Measurements from ENCODE around the gene PPP1CA.

Gene PPP1CA

GRCh38 chr11:67366961-67367760 lies 34.5 kb downstream of the PPP1CA start:
- H3K4me1 ChIP-seq (ENCODE audit: control insufficient read depth, low read depth, low read length) = peaks cover 17% of the 10 kb centered on the region
- peaks cover 43% of the 10 kb centered on the region for H3K27me3 ChIP-seq (ENCODE audit: control insufficient read depth, insufficient read depth, low read length)
- H3K9ac ChIP-seq (ENCODE audit: low read length) = no peak overlapping the region
- H3K27ac ChIP-seq (ENCODE audit: low read length) = no peak overlapping the region
- H3K4me3 ChIP-seq (ENCODE audit: low read length) = no peak overlapping the region
- no peaks in the 10 kb centered on the region for H3K36me3 ChIP-seq (ENCODE audit: control insufficient read depth, low read depth, low read length)
- H3K9me3 ChIP-seq (ENCODE audit: control insufficient read depth, low read depth, low read length) = no peaks in the 10 kb centered on the region

DNA sequence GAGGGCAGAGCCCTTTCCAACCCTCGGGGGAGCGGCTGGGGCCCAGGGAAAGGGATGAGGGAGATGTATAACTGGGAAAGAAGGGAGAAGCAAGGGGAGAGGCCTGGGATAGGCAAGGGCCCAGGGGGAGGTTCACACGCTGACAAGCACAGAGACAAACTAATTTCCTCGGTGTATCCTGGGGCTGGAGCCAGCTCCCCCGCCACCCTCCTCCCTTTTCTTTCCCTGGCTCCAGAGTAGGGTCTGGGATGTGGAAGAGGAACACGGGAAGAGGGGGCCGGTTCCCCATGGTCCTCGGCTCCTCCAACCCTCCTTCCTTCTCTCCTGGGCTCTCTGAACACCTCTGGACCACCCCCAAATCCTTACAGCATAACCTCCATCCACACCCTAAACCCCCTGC lies 35.1 kb downstream of the PPP1CA start:
- H3K4me3 ChIP-seq (ENCODE audit: low read length) = no peak overlapping the region
- peaks cover 38% of the 10 kb centered on the region for H3K27me3 ChIP-seq (ENCODE audit: control insufficient read depth, insufficient read depth, low read length)
- H3K9ac ChIP-seq (ENCODE audit: low read length) = no peak overlapping the region
- peaks cover 11% of the 10 kb centered on the region for H3K4me1 ChIP-seq (ENCODE audit: control insufficient read depth, low read depth, low read length)
- H3K27ac ChIP-seq (ENCODE audit: low read length) = no peak overlapping the region
- H3K9me3 ChIP-seq (ENCODE audit: control insufficient read depth, low read depth, low read length) = no peaks in the 10 kb centered on the region
- H3K36me3 ChIP-seq (ENCODE audit: control insufficient read depth, low read depth, low read length) = no peaks in the 10 kb centered on the region

- Histone ChIP-seq H3K9ac (ENCODE audit: low read length) (no peak overlapping the region), H3K27ac (ENCODE audit: low read length) (no peak overlapping the region)
Measured at GRCh38 chr11:67365736-67366444, 35.8 kb downstream of the PPP1CA start.

GRCh38 chr11:67364783-67365722 lies 36.6 kb downstream of the PPP1CA start:
- H3K4me3 ChIP-seq (ENCODE audit: low read length) = no peak overlapping the region
- peaks cover 28% of the 10 kb centered on the region for H3K27me3 ChIP-seq (ENCODE audit: control insufficient read depth, insufficient read depth, low read length)
- no peaks in the 10 kb centered on the region for H3K36me3 ChIP-seq (ENCODE audit: control insufficient read depth, low read depth, low read length)
- no peaks in the 10 kb centered on the region for H3K9me3 ChIP-seq (ENCODE audit: control insufficient read depth, low read depth, low read length)
- no peaks in the 10 kb centered on the region for H3K4me1 ChIP-seq (ENCODE audit: control insufficient read depth, low read depth, low read length)
- H3K27ac ChIP-seq (ENCODE audit: low read length) = no peak overlapping the region
- H3K9ac ChIP-seq (ENCODE audit: low read length) = no peak overlapping the region

More at GRCh38 chr11:67365736-67366444, 35.8 kb downstream of the PPP1CA start:
- Histone ChIP-seq H3K4me1 (ENCODE audit: control insufficient read depth, low read depth, low read length) (peaks cover 5% of the 10 kb centered on the region), H3K9me3 (ENCODE audit: control insufficient read depth, low read depth, low read length) (no peaks in the 10 kb centered on the region), H3K36me3 (ENCODE audit: control insufficient read depth, low read depth, low read length) (no peaks in the 10 kb centered on the region), H3K27me3 (ENCODE audit: control insufficient read depth, insufficient read depth, low read length) (peaks cover 35% of the 10 kb centered on the region), H3K4me3 (ENCODE audit: low read length) (no peak overlapping the region)

GRCh38 chr11:67364169-67364568 lies 37.5 kb downstream of the PPP1CA start:
- no peak overlapping the region for H3K4me3 ChIP-seq (ENCODE audit: low read length)
- H3K36me3 ChIP-seq (ENCODE audit: control insufficient read depth, low read depth, low read length) = no peaks in the 10 kb centered on the region
- no peaks in the 10 kb centered on the region for H3K4me1 ChIP-seq (ENCODE audit: control insufficient read depth, low read depth, low read length)
- no peak overlapping the region for H3K9ac ChIP-seq (ENCODE audit: low read length)
- no peak overlapping the region for H3K27ac ChIP-seq (ENCODE audit: low read length)
- peaks cover 19% of the 10 kb centered on the region for H3K27me3 ChIP-seq (ENCODE audit: control insufficient read depth, insufficient read depth, low read length)
- H3K9me3 ChIP-seq (ENCODE audit: control insufficient read depth, low read depth, low read length) = no peaks in the 10 kb centered on the region

DNA sequence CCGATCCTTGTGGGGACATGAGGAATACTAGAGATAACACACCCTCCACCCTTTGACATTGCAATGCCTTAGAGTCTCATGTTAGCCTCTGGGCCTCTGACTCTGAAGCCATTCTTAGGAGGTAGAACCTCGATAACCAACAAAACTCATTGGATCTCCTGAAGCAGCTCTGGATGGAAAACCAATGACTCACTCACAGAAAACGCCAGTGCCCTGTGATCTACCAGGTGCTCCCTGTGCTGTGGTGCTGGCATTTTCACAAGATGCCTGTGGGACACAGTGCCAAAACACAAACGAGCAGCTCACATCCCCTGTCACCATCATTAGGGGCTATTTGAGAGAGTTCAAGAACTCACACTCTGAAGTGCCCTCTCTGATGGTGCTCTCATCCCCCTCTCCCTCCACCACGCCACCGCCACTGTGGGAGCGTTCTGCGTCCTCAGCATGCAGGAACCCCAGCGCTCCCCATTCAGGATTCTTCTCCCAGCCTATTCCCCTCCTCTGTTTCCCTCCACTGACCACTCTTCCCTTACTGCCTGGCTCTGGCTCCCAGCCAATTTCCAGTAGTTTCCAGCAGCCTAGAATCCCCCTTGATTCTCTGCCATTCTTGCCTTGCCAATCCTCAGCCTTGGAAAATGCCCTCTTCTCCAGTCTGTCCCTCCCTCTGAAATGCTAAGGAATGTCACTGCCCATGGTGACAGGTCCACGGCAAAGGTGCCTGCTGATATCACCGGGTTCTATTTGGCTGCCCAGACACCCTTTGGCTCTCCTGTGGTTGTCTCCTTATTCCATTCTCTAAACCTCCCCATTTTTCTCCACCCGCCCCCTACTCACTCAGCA lies 43.6 kb downstream of the PPP1CA start:
- H3K27ac ChIP-seq (ENCODE audit: low read length) = no peak overlapping the region
- peaks cover 12% of the 10 kb centered on the region for H3K4me1 ChIP-seq (ENCODE audit: control insufficient read depth, low read depth, low read length)
- no peaks in the 10 kb centered on the region for H3K9me3 ChIP-seq (ENCODE audit: control insufficient read depth, low read depth, low read length)
- H3K27me3 ChIP-seq (ENCODE audit: control insufficient read depth, insufficient read depth, low read length) = peaks cover 10% of the 10 kb centered on the region
- H3K4me3 ChIP-seq (ENCODE audit: low read length) = no peak overlapping the region
- no peaks in the 10 kb centered on the region for H3K36me3 ChIP-seq (ENCODE audit: control insufficient read depth, low read depth, low read length)
- H3K9ac ChIP-seq (ENCODE audit: low read length) = no peak overlapping the region

DNA sequence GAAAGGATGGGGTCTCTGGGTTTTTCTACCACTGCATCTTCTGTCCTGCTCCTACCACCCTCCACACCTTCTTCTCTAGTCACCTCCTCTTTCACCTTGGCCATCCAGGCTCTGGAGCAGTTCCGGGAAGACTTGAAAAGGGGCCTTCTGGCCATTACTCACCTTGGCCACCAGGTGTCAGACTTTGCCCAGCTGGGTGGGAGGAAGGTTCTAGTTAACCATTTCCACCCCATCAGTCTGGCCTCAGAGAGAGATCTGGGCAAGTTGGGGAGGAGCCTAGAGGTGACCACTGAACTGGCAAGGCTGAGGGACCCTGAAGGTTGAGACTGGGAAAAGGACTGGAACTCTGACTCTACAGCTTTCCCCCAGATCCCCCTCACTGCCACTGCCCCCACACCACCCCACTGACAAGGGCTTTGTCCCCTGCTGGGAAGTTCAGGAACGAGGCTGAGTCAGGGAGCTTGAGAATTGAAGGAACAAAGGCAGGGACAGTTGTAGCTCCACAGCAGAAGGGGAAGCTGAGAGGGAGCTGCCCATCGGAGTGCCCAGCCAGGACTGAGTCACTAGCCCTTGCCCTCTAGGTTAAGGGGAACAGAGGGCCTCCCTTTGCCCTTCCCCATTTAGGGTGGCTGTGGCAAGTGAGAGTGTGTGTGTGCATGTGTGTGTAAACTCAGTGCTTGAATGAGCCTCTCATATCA lies 44.6 kb downstream of the PPP1CA start:
- H3K9ac ChIP-seq (ENCODE audit: low read length) = no peak overlapping the region
- H3K27me3 ChIP-seq (ENCODE audit: control insufficient read depth, insufficient read depth, low read length) = peaks cover 5% of the 10 kb centered on the region
- no peak overlapping the region for H3K27ac ChIP-seq (ENCODE audit: low read length)
- no peak overlapping the region for H3K4me3 ChIP-seq (ENCODE audit: low read length)
- no peaks in the 10 kb centered on the region for H3K36me3 ChIP-seq (ENCODE audit: control insufficient read depth, low read depth, low read length)
- H3K9me3 ChIP-seq (ENCODE audit: control insufficient read depth, low read depth, low read length) = no peaks in the 10 kb centered on the region
- H3K4me1 ChIP-seq (ENCODE audit: control insufficient read depth, low read depth, low read length) = peaks cover 16% of the 10 kb centered on the region

GRCh38 chr11:67356387-67356863 lies 45.2 kb downstream of the PPP1CA start:
- no peak overlapping the region for H3K9ac ChIP-seq (ENCODE audit: low read length)
- no peak overlapping the region for H3K27ac ChIP-seq (ENCODE audit: low read length)
- peaks cover 2% of the 10 kb centered on the region for H3K27me3 ChIP-seq (ENCODE audit: control insufficient read depth, insufficient read depth, low read length)
- H3K4me1 ChIP-seq (ENCODE audit: control insufficient read depth, low read depth, low read length) = peaks cover 16% of the 10 kb centered on the region
- H3K36me3 ChIP-seq (ENCODE audit: control insufficient read depth, low read depth, low read length) = no peaks in the 10 kb centered on the region
- H3K4me3 ChIP-seq (ENCODE audit: low read length) = no peak overlapping the region
- no peaks in the 10 kb centered on the region for H3K9me3 ChIP-seq (ENCODE audit: control insufficient read depth, low read depth, low read length)

DNA sequence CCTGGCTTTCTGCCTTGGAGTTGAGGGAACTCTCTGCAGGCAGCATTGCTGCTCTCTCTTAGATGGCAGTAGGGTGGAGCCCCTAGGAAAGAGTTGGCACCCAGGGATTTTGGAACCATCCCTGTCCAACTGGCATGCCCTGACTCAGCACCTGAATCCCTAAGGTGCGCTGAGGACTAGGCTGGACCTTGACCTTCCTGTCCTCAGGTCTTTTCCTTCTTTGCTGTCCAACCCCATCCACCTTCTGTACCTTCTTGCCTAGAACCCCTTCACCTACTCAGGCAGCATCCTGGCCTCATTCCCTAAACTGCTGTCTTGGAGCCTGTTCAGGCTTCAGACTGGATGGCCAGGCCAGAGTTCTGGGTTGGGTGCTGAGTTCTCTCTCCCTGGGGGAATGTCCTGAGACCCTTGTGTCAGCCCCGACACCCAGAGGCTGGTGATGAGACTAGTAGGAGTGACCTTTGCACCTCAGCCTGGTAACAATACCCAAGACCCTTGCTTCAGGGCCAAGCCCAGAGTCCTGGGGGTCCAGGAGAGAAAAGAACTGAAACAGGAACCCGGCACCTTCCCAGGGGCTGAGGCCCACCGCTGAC lies 45.8 kb downstream of the PPP1CA start:
- H3K9me3 ChIP-seq (ENCODE audit: control insufficient read depth, low read depth, low read length) = no peaks in the 10 kb centered on the region
- no peak overlapping the region for H3K9ac ChIP-seq (ENCODE audit: low read length)
- H3K4me1 ChIP-seq (ENCODE audit: control insufficient read depth, low read depth, low read length) = peaks cover 16% of the 10 kb centered on the region
- no peak overlapping the region for H3K27ac ChIP-seq (ENCODE audit: low read length)
- no peak overlapping the region for H3K4me3 ChIP-seq (ENCODE audit: low read length)
- no peaks in the 10 kb centered on the region for H3K36me3 ChIP-seq (ENCODE audit: control insufficient read depth, low read depth, low read length)
- no peaks in the 10 kb centered on the region for H3K27me3 ChIP-seq (ENCODE audit: control insufficient read depth, insufficient read depth, low read length)

Measured in iPS-18a (cell line).